Breast epithelium (tissue), 3 donors: Measurements from ENCODE around the gene RHOBTB1.

ENCODE experiments used
- POLR2AphosphoS5 ChIP-seq, 3 donors: sonication (generic); formaldehyde crosslinking; IDR thresholded peaks; one replicate each; pipeline ENCODE4 v1.6.1; 2017; ENCODE audit warnings: antibody characterized with exemption in 3 of 3
- TF ChIP-seq, protein P1 (sequence below), 3 donors: fragments of 450-650 bp; IDR thresholded peaks; one replicate each; pipeline ENCODE4 v1.5.1; 2016 to 2017; ENCODE audit warnings: antibody characterized with exemption in 3 of 3, mild to moderate bottlenecking in 3 of 3, moderate library complexity in 3 of 3

- TF ChIP-seq, protein P1, sequence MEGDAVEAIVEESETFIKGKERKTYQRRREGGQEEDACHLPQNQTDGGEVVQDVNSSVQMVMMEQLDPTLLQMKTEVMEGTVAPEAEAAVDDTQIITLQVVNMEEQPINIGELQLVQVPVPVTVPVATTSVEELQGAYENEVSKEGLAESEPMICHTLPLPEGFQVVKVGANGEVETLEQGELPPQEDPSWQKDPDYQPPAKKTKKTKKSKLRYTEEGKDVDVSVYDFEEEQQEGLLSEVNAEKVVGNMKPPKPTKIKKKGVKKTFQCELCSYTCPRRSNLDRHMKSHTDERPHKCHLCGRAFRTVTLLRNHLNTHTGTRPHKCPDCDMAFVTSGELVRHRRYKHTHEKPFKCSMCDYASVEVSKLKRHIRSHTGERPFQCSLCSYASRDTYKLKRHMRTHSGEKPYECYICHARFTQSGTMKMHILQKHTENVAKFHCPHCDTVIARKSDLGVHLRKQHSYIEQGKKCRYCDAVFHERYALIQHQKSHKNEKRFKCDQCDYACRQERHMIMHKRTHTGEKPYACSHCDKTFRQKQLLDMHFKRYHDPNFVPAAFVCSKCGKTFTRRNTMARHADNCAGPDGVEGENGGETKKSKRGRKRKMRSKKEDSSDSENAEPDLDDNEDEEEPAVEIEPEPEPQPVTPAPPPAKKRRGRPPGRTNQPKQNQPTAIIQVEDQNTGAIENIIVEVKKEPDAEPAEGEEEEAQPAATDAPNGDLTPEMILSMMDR (IDR thresholded peaks at IDR 0.05) = no peak
- TF ChIP-seq POLR2AphosphoS5 (IDR thresholded peaks at IDR 0.05) = no peak
Observed at GRCh38 chr10:60910543-60910942, 33.4 kb downstream of the RHOBTB1 start.
